ENCODE measurements around the gene UBALD2. TPM values are rescaled to one million over a fixed set of nuclear protein-coding genes. Genes with fewer than 3 reads are reported as not detected.

UBALD2 gene
- total and polyA plus RNA-seq, 2 of the 8 experiments (the other 6 are each of a cell fraction or from before 2014, with no cell fraction given), result 17.8 to 22.6 TPM

- TF ChIP-seq SAP30 (IDR thresholded peaks at IDR 0.05; ENCODE audit: insufficient read depth, insufficient replicate concordance, low read length) (no peak), POU5F1 (IDR thresholded peaks at IDR 0.05; ENCODE audit: low read depth, low read length) (no peak), SIX5 (IDR thresholded peaks at IDR 0.05; ENCODE audit: low read depth, low read length) (no peak)
Measured at GRCh38 chr17:76276461-76277299, 11.5 kb downstream of the UBALD2 start (continued).

All from H1 (cell line).